Activated CD8-positive, alpha-beta memory T cell treated with anti-CD3 and anti-CD28 coated beads, Interleukin-2, amount 50 U/mL, for 48 hours (primary cell): Measurements from ENCODE around the gene EPHB2.
"Not testable (repeated sequence)": the region's sequence is repeated elsewhere in the genome, so short reads cannot be mapped to it uniquely, and the experiment has no call there.

Experiments
- DNase-seq: peaks from one replicate; pipeline ENCODE4 v3.0.0-alpha.2; 2020

Gene EPHB2

GRCh38 chr1:22824466-22824865, 113.8 kb downstream of the EPHB2 start:
- DNase-seq: no peak

DNA sequence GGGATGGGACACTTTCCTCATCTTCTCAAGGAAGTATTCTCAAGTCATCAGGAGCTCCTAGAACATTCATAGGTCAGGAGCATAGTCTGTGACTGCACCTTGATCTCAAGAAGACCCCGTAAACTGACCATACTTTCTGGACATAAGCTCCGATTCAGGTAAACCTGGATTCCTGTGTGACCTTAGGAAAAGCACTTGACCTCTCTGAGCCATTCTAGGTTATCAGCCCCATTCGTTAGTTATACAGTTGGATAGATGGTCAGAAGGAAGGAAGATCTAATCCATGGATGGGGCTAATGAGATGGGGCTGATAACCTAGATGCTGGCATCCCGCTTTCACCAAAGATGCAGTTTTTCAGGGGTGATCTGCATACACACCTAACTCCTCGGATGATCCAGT, 114.3 kb downstream of the EPHB2 start:
- no peak for DNase-seq

DNA sequence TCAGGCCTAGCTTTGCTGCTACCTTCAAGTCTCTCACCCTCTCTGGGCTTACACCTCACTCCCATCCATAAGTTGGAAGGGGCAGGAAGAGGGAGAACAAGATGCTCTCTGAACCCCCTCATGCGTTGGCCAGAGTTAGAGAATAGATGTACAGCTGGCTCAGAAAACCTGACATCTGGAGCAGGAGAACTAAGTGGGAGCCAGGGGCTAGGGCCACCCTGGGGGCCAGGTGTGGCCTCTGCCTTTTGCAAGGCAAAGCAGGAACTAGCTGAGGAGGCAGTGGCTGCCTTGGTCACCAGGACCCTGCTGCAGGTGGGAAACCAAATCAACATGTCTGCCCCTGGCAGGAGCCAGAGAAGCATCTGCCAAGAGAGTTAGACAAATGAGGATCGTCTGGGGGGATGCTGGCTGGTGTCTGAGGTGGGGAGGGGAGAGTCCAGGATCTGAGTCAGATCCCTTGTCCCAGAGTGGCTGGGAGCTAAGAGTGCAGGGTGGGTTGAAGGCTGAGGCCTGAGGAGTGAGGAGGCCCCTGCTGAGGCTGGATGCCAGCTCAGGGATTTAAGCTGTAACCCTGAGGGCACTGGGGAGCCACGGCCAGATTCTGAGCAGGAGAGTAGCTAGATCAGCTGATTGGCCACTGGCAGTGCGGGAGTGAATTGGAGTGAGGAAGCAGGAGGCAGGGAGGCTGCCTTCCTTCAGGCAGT, 115.0 kb downstream of the EPHB2 start:
- no peak for DNase-seq

DNA sequence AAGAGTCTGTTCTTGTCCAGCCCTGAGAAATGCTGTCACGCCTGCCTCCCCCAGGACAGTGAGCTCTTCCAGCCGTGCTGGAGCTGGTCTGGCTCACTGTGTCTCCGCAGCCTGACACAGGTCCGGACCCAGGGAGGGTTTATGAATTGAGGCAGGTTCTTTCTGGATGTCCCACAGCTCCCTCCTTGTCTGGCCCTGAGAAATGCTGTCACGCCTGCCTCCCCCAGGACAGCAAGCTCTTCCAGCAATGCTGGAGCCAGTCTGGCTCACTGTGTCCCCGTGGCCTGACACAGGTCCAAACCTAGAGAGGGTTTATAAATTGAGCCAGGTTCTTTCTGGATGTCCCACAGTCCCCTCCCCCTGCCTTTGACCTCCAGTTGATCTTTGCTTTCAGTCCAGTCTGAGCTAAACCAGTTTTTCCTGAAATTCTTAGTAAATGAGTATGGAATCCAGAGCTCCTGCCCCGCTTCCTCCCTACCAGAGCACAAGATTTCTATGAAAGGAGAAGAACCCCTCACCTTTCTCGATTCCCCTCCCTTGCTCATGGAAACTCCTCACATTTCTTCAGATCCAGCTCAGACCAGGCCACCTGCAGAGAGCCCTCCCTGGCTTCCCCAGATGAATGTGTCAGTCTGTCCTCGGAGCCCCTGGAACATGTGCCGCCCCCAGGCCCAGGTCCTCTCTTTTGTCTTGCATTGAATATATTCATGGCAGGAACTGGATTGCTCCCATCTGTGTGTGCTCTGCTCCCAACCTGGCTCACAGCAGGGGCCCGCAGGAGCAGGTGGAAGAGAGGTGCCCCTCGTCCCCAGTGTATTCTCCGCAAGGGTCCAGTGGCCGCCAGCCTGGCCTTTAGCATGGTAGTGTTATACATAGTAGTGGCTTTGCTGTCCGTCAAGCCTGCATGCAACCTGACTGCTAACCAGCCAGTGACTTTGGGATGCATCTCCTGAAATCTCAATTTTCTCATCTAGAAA, 116.3 kb downstream of the EPHB2 start:
- no peak for DNase-seq

GRCh38 chr1:22827666-22828483, 117.2 kb downstream of the EPHB2 start:
- DNase-seq: no peak

GRCh38 chr1:22828484-22829308, 118.1 kb downstream of the EPHB2 start:
- DNase-seq: no peak

GRCh38 chr1:22829309-22829989, 118.8 kb downstream of the EPHB2 start:
- DNase-seq: no peak

DNA sequence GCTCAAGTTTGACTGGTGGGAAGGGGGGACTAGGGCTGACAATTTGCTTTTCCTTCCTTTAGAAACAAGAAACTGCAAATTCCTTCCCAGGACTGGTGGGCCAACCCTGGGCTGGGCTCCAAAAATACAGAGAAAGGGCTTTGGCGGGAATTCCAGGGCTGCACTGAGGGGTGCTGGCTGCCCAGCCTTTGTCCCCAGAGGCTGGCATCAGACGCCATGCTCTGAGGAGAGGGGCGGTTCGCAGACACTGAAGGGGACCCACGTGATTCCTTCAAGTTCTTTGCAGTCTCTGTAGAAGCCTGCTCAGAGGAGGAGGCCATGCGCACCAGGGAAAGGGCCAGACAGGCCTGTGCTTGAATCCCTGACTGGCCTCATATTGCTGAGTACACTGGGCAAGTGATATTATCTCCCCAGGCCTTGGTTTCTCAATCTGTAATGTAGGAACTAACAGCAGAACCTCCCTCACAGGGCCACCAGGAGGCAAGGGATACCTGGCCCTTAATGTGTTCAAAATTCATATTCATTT, 119.5 kb downstream of the EPHB2 start:
- no peak for DNase-seq

DNA sequence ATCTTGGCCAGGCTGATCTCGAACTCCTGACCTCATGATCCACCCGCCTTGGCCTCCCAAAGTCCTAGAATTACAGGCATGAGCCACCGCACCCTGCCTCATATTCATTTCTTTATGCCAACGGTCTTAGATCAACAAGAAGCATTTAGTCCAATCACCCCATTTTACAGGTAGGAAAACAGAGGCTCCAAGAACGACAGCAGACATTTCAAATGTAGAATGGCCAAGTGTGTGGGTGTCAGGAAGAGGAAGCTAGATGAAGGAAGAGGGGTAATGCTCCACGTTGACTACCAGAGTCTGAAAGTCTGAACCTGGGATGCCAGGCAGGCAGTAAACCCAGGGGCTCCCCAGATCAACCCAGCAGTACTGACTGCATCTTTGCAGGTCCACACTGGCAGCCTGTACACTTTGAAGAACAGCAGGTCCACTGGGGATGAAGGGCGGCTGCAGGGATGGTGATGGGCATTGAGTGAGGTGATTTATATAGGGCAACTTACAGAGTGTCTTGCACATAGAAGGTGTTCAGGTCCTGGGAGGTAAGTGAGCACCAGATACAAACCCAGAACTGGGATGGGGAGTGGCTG, 120.2 kb downstream of the EPHB2 start:
- DNase-seq: no peak

DNA sequence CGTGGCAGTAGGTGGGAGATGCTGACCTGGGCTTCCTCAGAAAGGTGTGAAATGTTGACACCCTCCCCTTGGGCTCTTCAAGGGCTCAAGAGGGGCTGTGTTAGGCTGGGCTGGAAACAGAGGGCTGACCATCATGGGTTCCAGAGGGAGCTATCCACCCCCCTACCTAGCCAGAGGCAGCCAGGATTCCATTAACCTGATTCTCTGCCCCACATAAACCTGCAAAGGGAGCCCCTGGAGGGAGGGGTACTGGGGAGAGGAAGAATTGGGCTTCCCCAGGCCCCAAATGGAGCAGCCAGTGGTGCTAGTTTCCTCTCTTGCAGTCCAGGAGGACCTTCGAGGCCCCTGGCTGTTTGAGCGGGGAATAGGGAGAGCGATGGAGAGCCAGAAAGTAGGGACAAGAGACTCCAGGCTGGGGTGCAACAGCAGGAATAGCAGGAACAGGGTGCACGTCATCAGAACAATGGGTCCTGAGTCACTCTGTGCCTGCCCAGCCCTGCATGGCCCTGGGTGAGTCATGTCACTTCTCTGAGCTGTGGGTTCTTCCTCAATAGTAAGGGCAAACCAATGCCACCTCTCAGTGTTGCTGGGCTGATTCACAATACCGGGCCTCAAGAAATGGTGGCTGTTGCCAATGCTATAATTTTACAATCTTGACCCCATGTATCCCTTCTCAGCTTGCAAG, 121.2 kb downstream of the EPHB2 start:
- DNase-seq: no peak

- DNase-seq: no peak
Measured at GRCh38 chr1:22832414-22832786, 121.8 kb downstream of the EPHB2 start.

DNA sequence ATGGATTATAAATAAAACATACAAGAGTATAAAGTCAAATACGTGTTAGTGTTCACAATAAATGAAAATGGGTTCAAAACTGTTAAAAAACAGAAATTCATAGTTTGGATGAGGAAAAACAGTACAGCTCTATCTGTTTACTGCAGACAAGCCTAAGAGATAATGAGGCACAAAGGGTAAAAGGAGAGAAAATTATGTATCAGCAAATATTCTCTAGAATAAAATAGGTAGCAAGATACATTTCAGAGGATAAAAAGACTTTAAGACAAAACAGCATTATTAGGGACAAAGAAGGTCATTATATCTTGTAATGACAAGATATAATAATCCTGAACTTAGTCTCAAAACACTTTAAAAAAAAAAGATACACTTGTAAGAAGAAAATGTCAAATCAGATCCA, 123.1 kb downstream of the EPHB2 start:
- no peak for DNase-seq

GRCh38 chr1:22834420-22834819, 123.8 kb downstream of the EPHB2 start:
- not testable (repeated sequence) for DNase-seq

DNA sequence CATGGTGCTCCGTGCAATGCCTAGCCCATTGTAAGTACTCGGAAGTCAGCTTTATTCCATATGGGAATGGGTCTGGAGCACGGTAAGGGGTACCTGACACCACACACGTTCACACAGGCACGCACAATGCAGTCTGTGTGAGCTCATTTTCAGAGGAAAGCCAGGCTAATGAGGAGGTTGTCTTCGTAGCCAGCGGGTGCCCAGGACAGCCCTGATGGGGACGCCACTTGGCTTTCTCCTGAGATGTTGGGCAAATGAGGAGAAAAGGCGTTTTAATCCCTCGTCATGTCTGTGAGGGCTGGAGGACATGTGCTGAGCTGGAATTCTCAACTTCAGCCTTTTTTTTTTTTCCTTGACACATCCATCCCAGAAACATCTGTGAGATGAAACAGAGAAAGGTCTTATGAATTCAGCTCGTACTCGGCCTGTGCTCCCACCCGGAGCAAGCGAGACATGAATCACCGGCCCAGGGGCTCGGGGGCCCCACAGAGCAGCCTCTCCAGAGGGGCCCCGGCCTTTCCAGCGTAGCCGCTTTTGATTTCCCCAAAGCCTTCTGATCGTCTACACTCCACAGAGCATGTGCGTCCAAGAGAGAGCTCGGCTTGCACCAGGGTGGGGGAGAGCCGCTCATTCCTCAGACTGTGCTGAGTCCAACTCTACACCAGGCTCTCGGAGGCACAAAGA, 125.1 kb downstream of the EPHB2 start:
- DNase-seq: no peak

DNA sequence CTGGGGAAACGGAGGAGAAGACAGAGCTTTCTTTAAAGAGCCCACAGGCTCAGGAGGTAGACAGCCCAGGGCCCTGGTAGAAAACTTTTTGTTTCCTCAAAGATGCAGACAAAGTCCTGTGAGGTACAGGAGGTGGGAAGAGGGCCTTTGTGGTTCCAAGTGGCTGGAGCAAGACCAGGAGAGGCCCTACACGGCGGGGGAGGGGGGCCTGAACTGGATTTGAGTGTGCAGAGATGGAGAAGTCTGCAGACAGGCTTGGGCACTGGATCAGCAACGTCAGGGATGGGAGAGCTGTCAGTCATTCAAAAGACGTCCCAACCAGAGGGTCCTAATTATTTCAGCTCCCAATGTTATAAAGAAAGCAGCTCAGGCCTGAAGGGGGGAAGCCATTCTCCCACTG, 126.2 kb downstream of the EPHB2 start:
- no peak for DNase-seq

DNA sequence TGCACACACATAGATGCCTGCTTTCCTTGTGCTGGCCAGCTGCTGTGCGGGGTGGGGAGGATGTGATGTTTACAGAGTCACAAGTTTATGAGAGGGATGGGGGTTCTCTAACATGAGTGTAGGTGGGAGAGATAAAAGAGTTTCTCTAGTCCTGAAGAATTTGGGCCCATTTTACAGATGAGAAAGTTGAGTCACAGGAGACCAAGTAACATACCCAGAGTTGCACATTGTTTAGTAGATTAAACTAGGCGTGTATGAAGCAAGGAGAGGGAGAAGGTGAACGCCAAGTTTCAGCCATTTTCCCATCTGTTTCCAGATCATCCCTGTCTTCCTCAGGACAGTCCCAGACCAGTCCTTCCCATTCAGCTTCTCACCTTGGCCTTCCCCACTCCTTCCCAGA, 126.7 kb downstream of the EPHB2 start:
- no peak for DNase-seq

- DNase-seq: no peak
Measured at GRCh38 chr1:22838965-22839364, 128.3 kb downstream of the EPHB2 start.

DNA sequence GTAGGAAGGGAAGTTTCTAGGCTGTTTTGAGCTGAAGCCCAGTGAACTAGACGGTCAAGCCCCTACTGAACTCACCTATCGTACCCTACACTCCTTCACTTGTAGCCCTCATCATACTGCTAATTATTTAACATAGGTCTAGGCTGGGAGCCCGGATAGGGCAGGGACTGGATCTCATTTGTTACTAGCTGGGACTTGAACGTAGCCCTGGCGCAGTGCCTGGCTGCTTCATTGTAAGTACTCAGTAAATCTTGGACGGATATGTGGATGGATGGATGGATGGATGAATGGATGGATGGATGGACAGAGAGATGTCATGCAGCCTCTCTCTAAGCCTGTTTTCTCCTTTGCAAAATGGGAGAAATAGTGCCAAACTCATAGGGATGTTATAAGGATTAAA, 129.2 kb downstream of the EPHB2 start:
- DNase-seq: no peak

DNA sequence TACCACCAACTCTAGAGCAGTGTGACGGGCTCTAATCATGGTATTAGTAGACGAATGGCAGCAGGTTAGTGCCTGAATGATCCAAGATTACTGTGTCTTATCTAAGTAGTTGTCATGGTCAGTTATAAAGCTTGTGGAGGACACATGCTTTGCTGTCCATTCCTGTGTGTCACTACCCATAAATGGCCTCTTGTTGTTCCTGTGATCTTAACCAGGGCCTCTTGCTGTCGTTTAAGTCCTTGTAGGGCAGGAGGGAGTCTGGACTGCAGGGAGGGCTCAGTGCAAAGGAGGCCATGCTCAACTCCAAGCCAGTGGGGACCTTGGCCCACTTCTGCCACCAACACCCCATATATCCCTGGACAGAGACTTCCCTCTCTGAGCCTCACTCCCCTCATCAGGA, 130.5 kb downstream of the EPHB2 start:
- no peak for DNase-seq

- DNase-seq: no peak
Measured at GRCh38 chr1:22841860-22842281, 131.2 kb downstream of the EPHB2 start.
